A673 (cell line): ENCODE results near the gene RALGPS1. TPM values are rescaled to one million over a fixed set of nuclear protein-coding genes. Genes with fewer than 3 reads are reported as not detected.
A peak's percentile ranks its signal among the peaks of the same experiment; 100 is the strongest.

Experiments used
- BruUV-seq: library from RNA; stranded (reverse); fragments of 400-500 nt; replicated peaks from 2 replicates; lab custom pipeline; 2021; lab: Mats Ljungman, UMichigan
- CTCF ChIA-PET: fragments of 300-600 bp; sonication (Branson Sonifier 250); formaldehyde crosslinking; loops from one replicate; lab custom pipeline; 2022; ENCODE audit warnings: antibody characterized with exemption; lab: Charles Lee
- POLR2A ChIA-PET: fragments of 300-600 bp; sonication (Branson Sonifier 250); formaldehyde crosslinking; loops from one replicate; lab custom pipeline; 2022; ENCODE audit warnings: antibody characterized with exemption; ENCODE audit not compliant: low non-redundant PET; lab: Charles Lee
- DNase-seq: peaks from one replicate; pipeline ENCODE4 v3.0.0-alpha.2; 2015; ENCODE audit warnings: low spot score
- H3K27ac ChIP-seq: fragments of 200-600 bp; sonication (generic); 2 replicates; pipeline ENCODE4 v1.5.1; 2016; ENCODE audit warnings: mixed run types, low read depth, mild to moderate bottlenecking, mixed read lengths, antibody characterized with exemption, low read length; ENCODE audit not compliant: poor library complexity, severe bottlenecking
- H3K27me3 ChIP-seq: fragments of 200-600 bp; sonication (generic); replicated peaks from 2 replicates; pipeline ENCODE4 v1.6.1; 2017; ENCODE audit warnings: mixed run types, low read depth, mild to moderate bottlenecking, mixed read lengths, antibody characterized with exemption, low read length; ENCODE audit not compliant: insufficient read depth, poor library complexity
- H3K36me3 ChIP-seq: fragments of 200-600 bp; sonication (generic); 2 replicates; pipeline ENCODE4 v1.6.1; 2016; ENCODE audit warnings: mixed run types, mild to moderate bottlenecking, mixed read lengths, antibody characterized with exemption, low read length; ENCODE audit not compliant: insufficient read depth, poor library complexity, severe bottlenecking
- H3K4me1 ChIP-seq: fragments of 200-600 bp; sonication (generic); 2 replicates; pipeline ENCODE4 v1.6.1; 2017; ENCODE audit warnings: mixed run types, mild to moderate bottlenecking, mixed read lengths, antibody characterized with exemption, low read length; ENCODE audit not compliant: insufficient read depth, poor library complexity, severe bottlenecking
- H3K4me3 ChIP-seq: fragments of 200-600 bp; sonication (generic); 2 replicates; pipeline ENCODE4 v1.5.1; 2016; ENCODE audit warnings: low read depth, mixed run types, mild to moderate bottlenecking, mixed read lengths, low read length; ENCODE audit not compliant: poor library complexity, severe bottlenecking
- H3K9me3 ChIP-seq: fragments of 200-600 bp; sonication (generic); 2 replicates; pipeline ENCODE4 v1.6.1; 2016; ENCODE audit warnings: mixed run types, low read depth, mild to moderate bottlenecking, mixed read lengths, antibody characterized with exemption, low read length; ENCODE audit not compliant: poor library complexity, severe bottlenecking
- EZH2 ChIP-seq: fragments of 200-600 bp; sonication (generic); IDR thresholded peaks from 2 replicates; pipeline ENCODE4 v1.6.1; 2017; ENCODE audit warnings: borderline replicate concordance, low read depth, mild to moderate bottlenecking, mixed read lengths, antibody characterized with exemption, low read length; ENCODE audit not compliant: poor library complexity, severe bottlenecking
- intact Hi-C: fragments of 100-400 bp; cut with micrococcal nuclease; formaldehyde crosslinking; loops from one replicate; pipeline ENCODE4 v1.10.0; 2022; ENCODE audit not compliant: unreplicated experiment
- total RNA-seq: library from RNA; stranded (reverse); gene quantifications from 2 replicates; pipeline ENCODE4 v1.2.3, GENCODE V29; 2021
- TF ChIP-seq, protein P1 (sequence below): fragments of 300-800, 200-600 bp; sonication (generic); conservative IDR thresholded peaks from 2 replicates; pipeline ENCODE4 v1.5.1; 2017; ENCODE audit warnings: low read depth, mild to moderate bottlenecking, antibody characterized with exemption, low read length, moderate library complexity, mixed read lengths

Gene RALGPS1
- total RNA-seq, 1 experiment from 2014 or later, result 3.9 TPM

GRCh38 chr9:126916909-126917308 lies 2.3 kb downstream of the RALGPS1 start:
- Histone ChIP-seq H3K4me3 (no peak overlapping the region), H3K36me3 (no peaks in the 10 kb centered on the region), H3K9me3 (no peaks in the 10 kb centered on the region), H3K4me1 (no peaks in the 10 kb centered on the region), H3K27ac (no peak overlapping the region), H3K27me3 (peaks cover 6% of the 10 kb centered on the region)
- BruUV-seq, result no TSS peak
- intact Hi-C loops, result no loop called here
- TF ChIP-seq, protein P1, sequence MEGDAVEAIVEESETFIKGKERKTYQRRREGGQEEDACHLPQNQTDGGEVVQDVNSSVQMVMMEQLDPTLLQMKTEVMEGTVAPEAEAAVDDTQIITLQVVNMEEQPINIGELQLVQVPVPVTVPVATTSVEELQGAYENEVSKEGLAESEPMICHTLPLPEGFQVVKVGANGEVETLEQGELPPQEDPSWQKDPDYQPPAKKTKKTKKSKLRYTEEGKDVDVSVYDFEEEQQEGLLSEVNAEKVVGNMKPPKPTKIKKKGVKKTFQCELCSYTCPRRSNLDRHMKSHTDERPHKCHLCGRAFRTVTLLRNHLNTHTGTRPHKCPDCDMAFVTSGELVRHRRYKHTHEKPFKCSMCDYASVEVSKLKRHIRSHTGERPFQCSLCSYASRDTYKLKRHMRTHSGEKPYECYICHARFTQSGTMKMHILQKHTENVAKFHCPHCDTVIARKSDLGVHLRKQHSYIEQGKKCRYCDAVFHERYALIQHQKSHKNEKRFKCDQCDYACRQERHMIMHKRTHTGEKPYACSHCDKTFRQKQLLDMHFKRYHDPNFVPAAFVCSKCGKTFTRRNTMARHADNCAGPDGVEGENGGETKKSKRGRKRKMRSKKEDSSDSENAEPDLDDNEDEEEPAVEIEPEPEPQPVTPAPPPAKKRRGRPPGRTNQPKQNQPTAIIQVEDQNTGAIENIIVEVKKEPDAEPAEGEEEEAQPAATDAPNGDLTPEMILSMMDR, result peak; percentile 38; the same call in 1 of the 2 replicates
- no peak for TF ChIP-seq EZH2
- DNase-seq, result peak; percentile 34
- CTCF ChIA-PET, result no interaction called here
- POLR2A ChIA-PET, result no interaction called here

DNA sequence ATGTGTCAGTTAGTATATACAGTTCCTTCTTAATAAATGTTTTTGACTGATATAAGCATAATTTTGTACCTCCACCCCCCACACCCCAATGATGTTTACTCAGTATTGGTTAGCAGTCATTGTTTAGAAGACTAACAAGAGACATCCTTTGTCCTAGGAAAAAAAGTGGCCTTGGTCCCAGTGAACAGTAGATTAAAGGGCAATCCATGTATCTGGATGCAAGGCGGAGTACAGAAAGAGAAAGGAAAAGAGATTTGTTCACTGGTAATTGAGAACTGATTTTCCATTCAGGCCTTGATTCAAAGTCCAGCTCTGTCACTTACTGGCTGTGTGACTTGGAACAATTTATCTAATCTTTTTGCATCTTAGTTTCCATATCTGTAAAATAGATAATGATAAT lies 4.6 kb downstream of the RALGPS1 start:
- POLR2A ChIA-PET, result no interaction called here
- Histone ChIP-seq H3K4me1 (no peaks in the 10 kb centered on the region), H3K36me3 (no peaks in the 10 kb centered on the region), H3K27ac (no peak overlapping the region), H3K9me3 (no peaks in the 10 kb centered on the region), H3K27me3 (no peaks in the 10 kb centered on the region), H3K4me3 (no peak overlapping the region)
- CTCF ChIA-PET, result no interaction called here
- intact Hi-C loops, result no loop called here
- TF ChIP-seq, protein P1, result no peak
- no peak for TF ChIP-seq EZH2
- no peak for DNase-seq
- no TSS peak for BruUV-seq

DNA sequence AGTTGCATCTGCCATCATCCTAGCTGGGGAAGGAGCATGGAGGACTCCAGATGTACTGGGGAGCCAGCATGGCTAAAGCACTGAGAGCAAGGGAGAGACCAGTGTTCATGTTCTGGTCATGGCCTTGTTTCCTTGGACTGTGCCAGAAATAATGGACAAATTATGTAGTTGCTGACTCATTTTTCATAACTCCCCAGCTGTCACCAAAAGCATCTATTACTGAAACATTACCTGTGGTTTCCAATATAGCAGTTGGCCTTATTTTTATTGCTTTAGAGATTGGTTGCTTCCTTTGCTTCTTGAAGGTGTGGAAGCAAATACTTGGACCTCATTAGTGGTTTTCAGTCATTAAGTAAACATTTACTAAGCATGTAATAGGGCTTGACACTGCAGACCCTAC lies 11.3 kb downstream of the RALGPS1 start:
- CTCF ChIA-PET, result no interaction called here
- intact Hi-C loops, result no loop called here
- POLR2A ChIA-PET, result no interaction called here
- H3K27me3 ChIP-seq, result no peaks in the 10 kb centered on the region
- H3K4me1 ChIP-seq, result no peaks in the 10 kb centered on the region
- no peaks in the 10 kb centered on the region for H3K9me3 ChIP-seq
- DNase-seq, result no peak
- TF ChIP-seq, protein P1, result no peak
- no peak for TF ChIP-seq EZH2
- H3K27ac ChIP-seq, result no peak overlapping the region
- no TSS peak for BruUV-seq
- H3K4me3 ChIP-seq, result no peak overlapping the region
- no peaks in the 10 kb centered on the region for H3K36me3 ChIP-seq
